Skeletal muscle cell (primary cell): ENCODE measurements around the gene NPDC1.
"Not testable (repeated sequence)": the region's sequence is repeated elsewhere in the genome, so short reads cannot be mapped to it uniquely, and the experiment has no call there.

Experiments used
- DNase-seq: peaks from one replicate; pipeline ENCODE4 v3.0.0-alpha.2; 2010; ENCODE audit warnings: low read depth
- H3K4me3 ChIP-seq: 2 replicates; pipeline ENCODE4 v1.5.1; 2011; ENCODE audit warnings: low read depth, mild to moderate bottlenecking, control low read depth, low read length, moderate library complexity

NPDC1 gene

DNA sequence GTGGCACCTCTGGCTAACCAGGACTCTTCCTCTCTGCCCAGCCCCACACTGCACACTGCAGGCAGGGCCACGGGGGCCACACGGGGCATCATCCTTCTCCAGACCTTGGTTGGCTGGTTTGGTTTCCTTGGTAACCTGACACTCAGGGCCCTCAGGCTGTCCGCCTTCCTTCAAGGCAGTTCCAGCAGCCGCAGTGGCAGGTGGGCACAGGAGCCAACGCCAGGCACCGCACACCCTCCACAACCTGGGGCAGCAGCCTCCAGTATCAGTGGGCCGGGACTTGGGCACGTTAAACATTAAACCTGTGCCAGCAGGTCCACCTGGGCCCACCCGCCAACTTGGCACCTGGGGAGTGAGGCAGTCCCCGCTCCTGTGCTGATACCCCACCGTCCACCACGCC lies 1.9 kb downstream of the NPDC1 start:
- H3K4me3 ChIP-seq, result no peak overlapping the region
- no peak for DNase-seq

DNA sequence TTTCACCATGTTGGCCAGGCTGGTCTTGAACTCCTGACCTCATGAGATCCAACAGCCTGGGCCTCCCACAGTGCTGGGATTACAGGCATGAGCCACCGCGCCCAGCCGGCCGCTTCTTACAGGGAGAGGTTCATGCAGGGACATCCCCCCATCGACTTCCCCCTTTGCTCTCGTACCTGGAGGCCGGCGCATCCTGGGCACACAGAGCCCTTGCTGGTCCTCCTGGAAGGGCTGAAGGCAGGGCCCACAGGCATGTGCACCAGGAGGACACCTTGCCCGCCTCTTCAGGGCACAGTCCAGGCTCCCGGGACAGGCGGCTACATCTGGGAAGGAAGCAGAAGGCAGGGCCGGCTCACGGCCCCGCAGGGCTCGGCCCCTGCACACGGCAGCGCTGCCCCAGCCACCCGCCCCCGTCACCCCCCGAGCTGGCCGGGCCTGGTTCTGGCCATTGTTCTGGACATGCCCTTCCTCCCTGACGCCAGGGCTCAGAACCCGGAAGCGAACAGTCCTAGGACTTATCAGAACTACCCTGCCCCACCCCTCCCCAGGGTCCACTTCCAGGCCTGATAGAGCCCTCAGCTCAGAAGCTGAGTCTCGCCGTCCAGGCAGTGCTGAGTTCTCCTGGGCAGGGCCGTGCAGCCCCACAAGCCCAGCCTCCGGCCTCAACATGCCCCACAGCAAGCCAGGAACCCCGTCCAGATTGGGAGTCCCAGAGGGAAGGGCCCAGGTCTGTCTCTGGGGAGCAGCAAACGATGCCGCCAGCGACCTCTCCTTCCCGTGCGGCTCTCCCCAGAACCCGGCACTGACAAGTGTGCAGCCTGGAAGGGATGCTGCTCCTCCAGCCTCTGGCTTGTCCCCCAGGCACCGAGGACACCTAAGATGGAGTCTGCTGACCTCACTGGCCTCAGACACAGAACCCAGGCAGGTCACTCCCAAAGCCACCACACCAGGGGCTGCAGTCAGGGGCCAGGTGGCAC lies 2.9 kb downstream of the NPDC1 start:
- no peak overlapping the region for H3K4me3 ChIP-seq
- no peak for DNase-seq

GRCh38 chr9:137041124-137041523 lies 4.9 kb downstream of the NPDC1 start:
- no peak for DNase-seq
- no peak overlapping the region for H3K4me3 ChIP-seq

DNA sequence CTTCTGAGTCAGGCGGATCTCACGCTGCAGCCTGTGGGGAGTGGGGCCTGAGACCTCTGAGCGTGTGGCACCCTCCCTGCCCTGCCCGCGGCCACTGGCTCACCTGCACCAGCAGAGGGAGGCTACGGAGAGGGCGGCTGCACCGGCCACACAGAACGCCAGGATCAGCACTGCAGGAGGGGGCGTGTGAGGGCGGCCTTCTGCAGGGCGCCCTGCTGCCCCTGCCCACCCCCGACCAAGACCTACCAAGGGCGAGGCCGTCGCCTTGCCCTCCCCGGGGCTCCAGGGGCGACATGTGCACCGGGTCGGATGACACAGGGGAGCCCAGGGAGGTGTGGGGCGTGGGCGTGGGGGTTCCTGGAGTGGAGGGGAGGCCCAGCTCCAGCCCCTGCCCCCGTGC lies 5.4 kb downstream of the NPDC1 start:
- DNase-seq, result no peak
- no peak overlapping the region for H3K4me3 ChIP-seq

DNA sequence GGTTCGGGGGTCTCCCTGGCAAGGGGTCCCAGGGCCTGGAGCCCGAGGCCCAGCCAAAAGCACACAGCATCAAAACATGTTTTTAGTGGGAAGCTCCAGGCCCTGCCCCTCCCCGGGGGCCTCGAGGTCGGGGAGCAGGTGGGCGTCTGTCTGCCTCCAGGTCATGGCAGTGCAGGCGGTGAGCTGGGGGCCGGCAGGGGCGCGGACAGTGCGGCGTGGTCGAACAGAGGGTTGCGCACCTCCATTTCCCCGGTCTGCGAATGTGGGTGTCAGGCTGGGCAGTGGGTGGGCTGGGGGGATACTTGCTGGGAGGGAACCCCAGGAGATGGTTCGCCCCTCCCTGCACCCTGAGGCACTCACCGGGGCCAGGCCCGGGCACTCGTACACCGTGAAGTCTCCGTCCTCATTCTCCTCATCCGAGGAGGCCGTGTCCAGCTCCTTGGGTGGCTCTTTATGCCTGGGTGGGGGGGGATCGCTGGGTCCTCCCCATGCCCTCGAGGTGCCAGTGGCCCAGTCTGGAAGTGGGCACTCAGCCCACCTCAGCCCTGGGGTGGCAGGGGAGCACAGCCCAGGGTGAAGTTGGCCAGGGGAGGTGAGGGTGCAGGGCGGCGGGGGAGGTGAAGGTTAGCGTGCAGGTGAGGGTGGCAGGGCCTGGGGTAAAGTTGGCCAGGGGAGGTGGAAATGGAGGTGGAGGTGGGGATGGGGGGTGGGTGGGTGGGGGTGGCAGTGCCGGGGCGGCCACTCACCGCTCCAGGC lies 6.2 kb downstream of the NPDC1 start:
- no peak overlapping the region for H3K4me3 ChIP-seq
- no peak for DNase-seq

DNA sequence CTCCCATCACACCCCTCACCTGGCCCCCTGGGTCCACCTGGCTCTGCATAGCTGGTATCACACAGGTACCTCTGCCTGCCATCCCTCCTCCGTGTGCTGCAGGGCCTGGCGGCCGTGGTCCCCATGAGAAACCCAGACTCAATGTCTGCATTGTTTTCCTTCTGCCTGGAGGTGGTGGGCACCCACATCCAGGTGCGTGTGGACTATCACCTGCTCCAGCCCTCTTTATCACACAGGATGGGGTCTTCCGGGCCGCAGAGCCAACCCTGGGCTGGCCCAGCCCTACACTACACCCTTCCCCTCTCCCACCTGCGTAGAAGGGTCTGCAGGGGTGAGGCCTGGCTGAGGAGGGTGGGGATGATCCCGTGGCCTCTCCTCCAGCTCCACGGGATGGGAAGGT lies 7.1 kb downstream of the NPDC1 start:
- DNase-seq, result no peak
- no peak overlapping the region for H3K4me3 ChIP-seq

- no peak for DNase-seq
- no peak overlapping the region for H3K4me3 ChIP-seq
These were observed 8.5 kb downstream of the NPDC1 start for GRCh38 chr9:137037483-137037882.

DNA sequence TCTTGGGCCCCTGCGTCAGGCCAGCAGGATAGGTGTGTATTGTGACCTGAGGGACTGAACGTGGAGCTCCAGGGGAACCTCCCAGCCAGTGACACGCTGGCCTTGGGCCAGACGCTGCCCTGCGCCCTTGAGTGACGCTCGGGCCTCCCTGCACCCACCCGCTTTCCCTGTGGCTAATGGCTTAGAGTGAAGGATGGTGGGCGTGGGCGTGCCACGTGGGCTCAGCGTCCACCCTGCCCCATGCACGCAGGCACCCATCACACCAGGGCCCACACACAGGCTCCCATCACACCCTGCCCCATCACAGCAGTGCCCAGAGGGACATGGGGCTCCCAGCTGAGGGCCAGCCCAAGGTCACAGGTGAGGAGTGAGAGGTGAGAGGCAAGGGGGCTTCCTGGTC lies 8.9 kb downstream of the NPDC1 start:
- no peak overlapping the region for H3K4me3 ChIP-seq
- no peak for DNase-seq

GRCh38 chr9:137035937-137036336 lies 10.0 kb downstream of the NPDC1 start:
- no peak overlapping the region for H3K4me3 ChIP-seq
- no peak for DNase-seq

- H3K4me3 ChIP-seq, result no peak overlapping the region
- no peak for DNase-seq
These were observed 10.5 kb downstream of the NPDC1 start for GRCh38 chr9:137035507-137035834.

DNA sequence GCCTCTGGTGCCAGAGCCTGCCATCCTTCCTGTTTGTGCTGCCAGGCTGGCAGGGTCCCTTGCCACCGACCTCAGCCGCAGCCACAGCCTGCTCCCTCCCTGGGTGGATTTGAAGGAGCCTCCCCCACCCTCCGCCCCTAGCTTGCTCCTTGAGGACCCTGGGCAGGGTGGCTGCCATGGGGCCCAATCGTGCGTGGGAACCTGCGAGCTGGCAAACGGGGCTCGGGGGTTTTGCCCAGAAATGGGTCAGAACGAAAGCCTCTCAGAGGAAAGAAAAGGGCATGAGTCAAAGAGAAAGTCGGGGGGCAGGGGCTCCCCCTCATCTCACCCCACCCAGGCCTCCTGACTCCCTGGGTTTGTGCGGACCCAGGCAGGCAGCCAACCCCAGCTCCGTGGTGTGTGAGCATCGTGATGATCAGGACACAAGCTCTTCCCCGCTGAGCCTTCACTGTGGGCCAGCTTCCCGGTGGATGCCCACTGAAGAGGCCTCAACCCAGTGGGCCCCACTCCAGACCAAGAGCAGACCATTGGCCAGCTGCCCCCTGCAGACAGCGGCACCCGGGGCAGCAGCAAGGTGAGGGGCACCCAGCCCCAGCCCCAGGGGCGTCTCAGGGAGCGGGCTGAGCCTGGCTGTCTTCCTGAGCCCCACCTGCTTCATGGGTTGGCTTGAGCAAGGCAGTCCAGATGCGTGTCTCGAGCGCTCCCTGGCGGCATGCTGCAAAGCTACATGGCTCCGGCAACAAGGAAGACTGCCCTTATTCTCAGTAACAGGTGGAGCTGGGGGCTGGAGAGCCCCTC lies 11.1 kb downstream of the NPDC1 start:
- peak; percentile 39 for DNase-seq
- H3K4me3 ChIP-seq, result no peak overlapping the region

- H3K4me3 ChIP-seq, result no peak overlapping the region
- no peak for DNase-seq
These were observed 11.8 kb downstream of the NPDC1 start for GRCh38 chr9:137034039-137034708.

DNA sequence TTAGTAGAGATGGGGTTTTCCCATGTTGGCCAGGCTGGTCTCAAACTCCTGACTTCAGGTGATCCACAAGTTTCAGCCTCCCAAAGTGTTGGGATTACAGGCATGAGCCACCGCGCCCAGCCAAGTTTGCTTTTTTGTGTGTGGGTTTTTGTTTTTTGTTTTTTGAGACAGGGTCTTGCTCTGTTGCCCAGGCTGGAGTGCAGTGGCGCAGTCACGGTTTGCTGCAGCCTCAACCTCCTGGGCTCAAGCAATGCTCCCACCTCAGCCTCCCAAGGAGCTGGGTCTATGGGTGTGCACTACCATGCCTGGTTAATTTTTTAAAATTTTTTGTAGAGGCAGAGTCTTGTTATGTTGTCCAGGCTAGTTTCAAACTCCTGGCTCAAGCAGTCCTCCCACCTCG lies 12.5 kb downstream of the NPDC1 start:
- DNase-seq, H3K4me3 ChIP-seq: not testable (repeated sequence)

- no peak overlapping the region for H3K4me3 ChIP-seq
- no peak for DNase-seq
These were observed 13.1 kb downstream of the NPDC1 start for GRCh38 chr9:137032858-137033257.

DNA sequence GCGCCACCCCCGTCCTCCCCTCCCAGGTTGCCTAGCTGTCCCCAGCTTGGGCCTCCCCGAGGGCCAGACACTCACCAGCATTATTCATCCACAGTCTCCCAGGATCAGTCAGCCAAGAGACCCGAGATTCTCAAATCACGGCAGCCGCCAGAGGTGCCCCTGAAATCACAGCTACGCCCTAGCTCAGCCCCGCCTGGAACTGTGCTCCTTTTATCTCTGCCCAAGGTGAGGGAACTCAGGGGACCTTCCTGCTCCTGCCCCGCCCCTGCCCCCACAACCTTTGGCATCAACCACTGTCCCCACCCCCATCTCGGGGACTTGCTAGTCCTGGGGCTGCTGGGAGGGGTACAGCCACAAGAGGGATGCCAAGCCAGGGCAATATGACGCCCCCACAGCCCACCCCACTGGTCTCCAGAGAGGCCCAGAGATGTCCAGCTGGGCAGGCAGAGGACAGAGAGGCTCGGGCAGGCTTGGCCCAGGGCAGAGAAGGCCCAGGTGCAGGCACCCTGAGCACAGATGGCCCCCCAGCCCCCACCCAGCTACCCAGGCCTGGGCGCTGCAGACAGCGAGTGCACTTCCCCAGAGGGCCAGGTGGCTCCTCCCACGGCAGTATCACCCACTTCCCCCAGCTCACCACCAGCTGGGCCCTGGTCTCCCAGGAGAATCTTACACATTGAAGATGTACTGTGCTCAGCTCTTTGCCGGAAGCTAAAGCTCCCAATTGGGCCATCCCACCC lies 13.9 kb downstream of the NPDC1 start, which contains the start of gene FUT7:
Gene FUT7, minus strand, starts transcription at position 185 of the 737 bp plus-strand sequence. Its CDS starts 97 bp downstream, at position 88.
- no peak within 1 kb of the TSS for H3K4me3 ChIP-seq
- DNase-seq, result no peak

GRCh38 chr9:137030538-137031527 lies 15.1 kb downstream of the NPDC1 start:
- H3K4me3 ChIP-seq, result no peak overlapping the region
- no peak for DNase-seq

DNA sequence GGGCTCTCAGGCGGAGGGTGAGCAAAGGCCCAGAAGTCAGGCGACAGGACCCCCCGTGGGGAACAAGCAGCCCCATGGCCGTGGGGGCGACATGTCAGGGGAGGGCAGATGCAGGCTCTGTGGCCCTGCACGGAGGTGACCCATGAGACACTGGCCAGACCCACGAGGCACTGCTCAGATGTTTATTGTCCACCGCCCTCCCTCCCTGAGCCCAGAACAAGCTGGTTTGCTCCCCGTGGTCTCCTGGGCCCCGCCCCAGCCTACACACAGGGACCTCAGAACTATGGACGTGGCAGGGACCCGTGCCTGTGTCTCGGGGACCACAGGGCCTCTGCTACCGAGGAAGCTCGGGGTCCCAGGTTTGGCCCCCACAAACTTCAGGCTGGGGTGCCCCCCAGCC lies 16.0 kb downstream of the NPDC1 start:
- no peak overlapping the region for H3K4me3 ChIP-seq
- DNase-seq, result no peak
